ENCODE measurements around the gene AGBL1. TPM values are rescaled to one million over a fixed set of nuclear protein-coding genes. Genes with fewer than 3 reads are reported as not detected.

AGBL1 gene
- total and polyA plus RNA-seq, 3 experiments from 2014 or later: not detected

- Mint-ChIP-seq H3K9me3 (no peaks in the 10 kb centered on the region), H3K27me3 (peaks cover 2% of the 10 kb centered on the region in 2 donors), H3K36me3 (peaks cover 0 to 1% (median 0%) of the 10 kb centered on the region in 3 donors), H3K4me1 (no peaks in the 10 kb centered on the region), H3K4me3 (no peak overlapping the region), H3K27ac (no peak overlapping the region)
- Histone ChIP-seq H3K4me3 (ENCODE audit: low read length) (no peak overlapping the region), H3K27ac (ENCODE audit: low read depth, low read length) (no peak overlapping the region), H3K4me1 (ENCODE audit: insufficient read depth, low read length) (no peaks in the 10 kb centered on the region), H3K36me3 (ENCODE audit: insufficient read depth, low read length) (no peaks in the 10 kb centered on the region), H3K27me3 (ENCODE audit: insufficient read depth, low read length, poor library complexity, severe bottlenecking) (no peaks in the 10 kb centered on the region), H3K9me3 (ENCODE audit: low read length) (no peaks in the 10 kb centered on the region)
- ChIA-PET CTCF (no interaction called here), POLR2A (no interaction called here)
- DNase-seq: no peak
Observed at GRCh38 chr15:86834115-86834863, 754.6 kb downstream of the AGBL1 start.

- Mint-ChIP-seq H3K4me3 (no peak overlapping the region), H3K27me3 (peaks cover 2 to 4% of the 10 kb centered on the region in 2 donors), H3K9me3 (no peaks in the 10 kb centered on the region), H3K4me1 (no peaks in the 10 kb centered on the region), H3K27ac (no peak overlapping the region), H3K36me3 (peaks cover 0 to 1% (median 0%) of the 10 kb centered on the region in 3 donors)
- ChIA-PET CTCF (no interaction called here), POLR2A (no interaction called here)
- no peaks in the 10 kb centered on the region for H3K4me1 ChIP-seq (ENCODE audit: insufficient read depth, low read length)
- DNase-seq: no peak
- no peaks in the 10 kb centered on the region for H3K36me3 ChIP-seq (ENCODE audit: insufficient read depth, low read length)
- no peak overlapping the region for H3K27ac ChIP-seq (ENCODE audit: low read depth, low read length)
- H3K9me3 ChIP-seq (ENCODE audit: low read length): no peaks in the 10 kb centered on the region
- H3K27me3 ChIP-seq (ENCODE audit: insufficient read depth, low read length, poor library complexity, severe bottlenecking): no peaks in the 10 kb centered on the region
- H3K4me3 ChIP-seq (ENCODE audit: low read length): no peak overlapping the region
Observed at GRCh38 chr15:86837294-86838061, 757.8 kb downstream of the AGBL1 start.

- H3K36me3 Mint-ChIP-seq: no peaks in the 10 kb centered on the region
- Histone ChIP-seq H3K9me3 (ENCODE audit: low read length) (no peaks in the 10 kb centered on the region), H3K27ac (ENCODE audit: low read depth, low read length) (no peak overlapping the region), H3K36me3 (ENCODE audit: insufficient read depth, low read length) (no peaks in the 10 kb centered on the region), H3K27me3 (ENCODE audit: insufficient read depth, low read length, poor library complexity, severe bottlenecking) (no peaks in the 10 kb centered on the region), H3K4me3 (ENCODE audit: low read length) (no peak overlapping the region), H3K4me1 (ENCODE audit: insufficient read depth, low read length) (no peaks in the 10 kb centered on the region)
- H3K4me1 Mint-ChIP-seq: no peaks in the 10 kb centered on the region
- H3K27me3 Mint-ChIP-seq: peaks cover 1 to 4% of the 10 kb centered on the region in 2 donors
- no peak overlapping the region for H3K4me3 Mint-ChIP-seq
- DNase-seq: no peak
- peak overlapping the region in 1 of 8 donors; percentile 15 for H3K27ac Mint-ChIP-seq
- CTCF ChIA-PET: no interaction called here
- H3K9me3 Mint-ChIP-seq: no peaks in the 10 kb centered on the region
- POLR2A ChIA-PET: no interaction called here
Observed at GRCh38 chr15:86839502-86839901, 759.8 kb downstream of the AGBL1 start.

- H3K27me3 ChIP-seq (ENCODE audit: insufficient read depth, low read length, poor library complexity, severe bottlenecking): no peaks in the 10 kb centered on the region
- no peak overlapping the region for H3K4me3 ChIP-seq (ENCODE audit: low read length)
- H3K4me1 ChIP-seq (ENCODE audit: insufficient read depth, low read length): no peaks in the 10 kb centered on the region
- no peak overlapping the region for H3K27ac ChIP-seq (ENCODE audit: low read depth, low read length)
- Mint-ChIP-seq H3K36me3 (no peaks in the 10 kb centered on the region), H3K4me1 (no peaks in the 10 kb centered on the region), H3K9me3 (no peaks in the 10 kb centered on the region), H3K27ac (no peak overlapping the region), H3K27me3 (peaks cover 0 to 4% of the 10 kb centered on the region in 2 donors), H3K4me3 (no peak overlapping the region)
- no peak for DNase-seq
- CTCF ChIA-PET: no interaction called here
- no peaks in the 10 kb centered on the region for H3K36me3 ChIP-seq (ENCODE audit: insufficient read depth, low read length)
- H3K9me3 ChIP-seq (ENCODE audit: low read length): no peaks in the 10 kb centered on the region
- POLR2A ChIA-PET: no interaction called here
Observed at GRCh38 chr15:86840996-86841395, 761.3 kb downstream of the AGBL1 start.

GRCh38 chr15:86842199-86842598, 762.5 kb downstream of the AGBL1 start:
- Mint-ChIP-seq H3K4me3 (no peak overlapping the region), H3K27me3 (peaks cover 0 to 4% of the 10 kb centered on the region in 2 donors), H3K27ac (no peak overlapping the region), H3K9me3 (peaks cover 0 to 6% (median 0%) of the 10 kb centered on the region in 5 donors), H3K4me1 (no peaks in the 10 kb centered on the region), H3K36me3 (no peaks in the 10 kb centered on the region)
- POLR2A ChIA-PET: no interaction called here
- no peaks in the 10 kb centered on the region for H3K9me3 ChIP-seq (ENCODE audit: low read length)
- CTCF ChIA-PET: no interaction called here
- no peaks in the 10 kb centered on the region for H3K4me1 ChIP-seq (ENCODE audit: insufficient read depth, low read length)
- no peak overlapping the region for H3K4me3 ChIP-seq (ENCODE audit: low read length)
- DNase-seq: no peak
- H3K36me3 ChIP-seq (ENCODE audit: insufficient read depth, low read length): no peaks in the 10 kb centered on the region
- no peaks in the 10 kb centered on the region for H3K27me3 ChIP-seq (ENCODE audit: insufficient read depth, low read length, poor library complexity, severe bottlenecking)
- H3K27ac ChIP-seq (ENCODE audit: low read depth, low read length): no peak overlapping the region

GRCh38 chr15:86846036-86846435, 766.4 kb downstream of the AGBL1 start:
- H3K36me3 Mint-ChIP-seq: no peaks in the 10 kb centered on the region
- POLR2A ChIA-PET: no interaction called here

GRCh38 chr15:86849136-86849535, 769.5 kb downstream of the AGBL1 start:
- H3K4me1 Mint-ChIP-seq: no peaks in the 10 kb centered on the region
- H3K36me3 ChIP-seq (ENCODE audit: insufficient read depth, low read length): no peaks in the 10 kb centered on the region
- no peak overlapping the region for H3K27ac ChIP-seq (ENCODE audit: low read depth, low read length)
- CTCF ChIA-PET: no interaction called here
- POLR2A ChIA-PET: no interaction called here
- no peaks in the 10 kb centered on the region for H3K9me3 ChIP-seq (ENCODE audit: low read length)
- no peaks in the 10 kb centered on the region for H3K27me3 ChIP-seq (ENCODE audit: insufficient read depth, low read length, poor library complexity, severe bottlenecking)
- H3K27ac Mint-ChIP-seq: no peak overlapping the region
- peaks cover 0 to 6% (median 0%) of the 10 kb centered on the region in 5 donors for H3K9me3 Mint-ChIP-seq
- no peak for DNase-seq
- peaks cover 4 to 20% of the 10 kb centered on the region in 2 donors for H3K27me3 Mint-ChIP-seq
- H3K36me3 Mint-ChIP-seq: no peaks in the 10 kb centered on the region
- no peaks in the 10 kb centered on the region for H3K4me1 ChIP-seq (ENCODE audit: insufficient read depth, low read length)
- no peak overlapping the region for H3K4me3 Mint-ChIP-seq
- no peak overlapping the region for H3K4me3 ChIP-seq (ENCODE audit: low read length)

More at GRCh38 chr15:86846036-86846435, 766.4 kb downstream of the AGBL1 start:
- CTCF ChIA-PET: no interaction called here
- no peaks in the 10 kb centered on the region for H3K4me1 Mint-ChIP-seq
- Histone ChIP-seq H3K4me3 (ENCODE audit: low read length) (no peak overlapping the region), H3K27me3 (ENCODE audit: insufficient read depth, low read length, poor library complexity, severe bottlenecking) (no peaks in the 10 kb centered on the region), H3K4me1 (ENCODE audit: insufficient read depth, low read length) (no peaks in the 10 kb centered on the region), H3K27ac (ENCODE audit: low read depth, low read length) (no peak overlapping the region), H3K9me3 (ENCODE audit: low read length) (no peaks in the 10 kb centered on the region), H3K36me3 (ENCODE audit: insufficient read depth, low read length) (no peaks in the 10 kb centered on the region)
- DNase-seq: no peak
- no peak overlapping the region for H3K4me3 Mint-ChIP-seq
- H3K27me3 Mint-ChIP-seq: peaks cover 0 to 14% of the 10 kb centered on the region in 2 donors
- peaks cover 0 to 6% (median 0%) of the 10 kb centered on the region in 5 donors for H3K9me3 Mint-ChIP-seq
- H3K27ac Mint-ChIP-seq: no peak overlapping the region

- no peaks in the 10 kb centered on the region for H3K36me3 ChIP-seq (ENCODE audit: insufficient read depth, low read length)
- POLR2A ChIA-PET: no interaction called here
- Mint-ChIP-seq H3K4me3 (no peak overlapping the region), H3K4me1 (no peaks in the 10 kb centered on the region), H3K27me3 (peaks cover 4 to 20% of the 10 kb centered on the region in 2 donors), H3K36me3 (no peaks in the 10 kb centered on the region), H3K27ac (no peak overlapping the region), H3K9me3 (peaks cover 0 to 8% (median 0%) of the 10 kb centered on the region in 5 donors)
- H3K4me1 ChIP-seq (ENCODE audit: insufficient read depth, low read length): no peaks in the 10 kb centered on the region
- CTCF ChIA-PET: no interaction called here
- no peak for DNase-seq
- no peak overlapping the region for H3K27ac ChIP-seq (ENCODE audit: low read depth, low read length)
- no peaks in the 10 kb centered on the region for H3K9me3 ChIP-seq (ENCODE audit: low read length)
- H3K27me3 ChIP-seq (ENCODE audit: insufficient read depth, low read length, poor library complexity, severe bottlenecking): no peaks in the 10 kb centered on the region
- H3K4me3 ChIP-seq (ENCODE audit: low read length): no peak overlapping the region
Observed at GRCh38 chr15:86849558-86850285, 770.1 kb downstream of the AGBL1 start.

Data from CD8-positive, alpha-beta memory T cell (primary cell).